SK-N-SH (cell line): ENCODE measurements around the gene CSNK1A1L.

Source experiments
- CTCF ChIP-seq: fragments of 200-600 bp; sonication (generic); IDR thresholded peaks from 2 replicates; pipeline ENCODE4 v1.6.1; 2017; ENCODE audit warnings: antibody characterized with exemption, mild to moderate bottlenecking, moderate library complexity
- IRF3 ChIP-seq: fragments of 150-350 bp; IDR thresholded peaks from 2 replicates; pipeline ENCODE4 v1.6.1; 2016; ENCODE audit warnings: mild to moderate bottlenecking, low read depth, low read length
- RCOR1 ChIP-seq: fragments of 150-350 bp; IDR thresholded peaks from 2 replicates; pipeline ENCODE4 v1.6.1; 2017; ENCODE audit warnings: antibody characterized with exemption, low read length
- REST ChIP-seq: IDR thresholded peaks from 2 replicates; pipeline ENCODE4 v1.6.1; 2012; ENCODE audit warnings: mild to moderate bottlenecking, low read depth, low read length, moderate library complexity
- USF2 ChIP-seq: fragments of 150-350 bp; IDR thresholded peaks from 2 replicates; pipeline ENCODE4 v1.6.1; 2017; ENCODE audit warnings: antibody characterized with exemption, low read length, low read depth, borderline replicate concordance
- YY1 ChIP-seq: IDR thresholded peaks from 2 replicates; pipeline ENCODE4 v1.4.0; 2012; ENCODE audit warnings: low read depth, mild to moderate bottlenecking

GRCh38 chr13:37087486-37087885, 18.0 kb downstream of the CSNK1A1L start:
- TF ChIP-seq CTCF (no peak), RCOR1 (no peak), REST (no peak), IRF3 (no peak), USF2 (no peak), YY1 (no peak)
